Erythroblast (primary cell): ENCODE results near the gene RNF114.
"Not testable (repeated sequence)": the region's sequence is repeated elsewhere in the genome, so short reads cannot be mapped to it uniquely, and the experiment has no call there.

Experiments
- GATA1 ChIP-seq: IDR thresholded peaks from 2 replicates; pipeline ENCODE4 v1.6.1; 2011; ENCODE audit warnings: low read depth, mild to moderate bottlenecking, control low read depth, low read length, moderate library complexity
- POLR2A ChIP-seq: IDR thresholded peaks from 2 replicates; pipeline ENCODE4 v1.6.1; 2011; ENCODE audit warnings: mild to moderate bottlenecking, low read length

DNA sequence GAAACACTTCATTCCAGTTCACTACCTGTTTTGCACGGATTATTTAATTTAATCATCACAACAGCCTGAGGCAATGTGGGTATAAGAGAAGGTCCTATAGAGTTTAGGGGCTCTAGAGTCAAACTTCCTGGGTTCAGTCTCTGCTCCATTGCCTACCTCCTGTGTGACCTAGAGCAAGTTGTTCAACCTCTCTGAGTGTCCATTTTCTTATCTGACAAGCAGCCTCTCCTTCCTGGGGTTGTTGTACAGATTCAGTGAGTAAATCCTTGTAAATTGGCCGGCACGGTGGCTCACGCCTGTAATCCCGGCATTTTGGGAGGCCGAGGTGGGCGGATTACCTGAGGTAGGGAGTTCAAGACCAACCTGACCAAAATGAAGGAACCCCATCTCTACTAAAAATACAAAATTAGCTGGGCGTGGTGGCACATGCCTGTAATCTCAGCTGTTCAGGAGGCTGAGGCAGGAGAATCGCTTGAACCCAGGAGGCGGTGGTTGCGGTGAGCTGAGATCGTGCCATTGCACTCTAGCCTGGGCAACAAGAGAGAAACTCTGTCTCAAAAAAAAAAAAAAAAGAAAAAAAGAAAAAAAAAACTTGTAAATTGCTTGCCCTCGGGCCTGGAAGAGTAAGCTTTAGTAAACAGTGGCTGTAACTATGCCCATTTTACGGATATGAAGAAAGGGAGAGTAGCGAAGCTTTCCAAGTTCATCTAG is 62.4 kb downstream of the RNF114 start:
- TF ChIP-seq POLR2A, GATA1: not testable (repeated sequence)
